Measurements from ENCODE around the gene FPGS. TPM values are rescaled to one million over a fixed set of nuclear protein-coding genes. Genes with fewer than 3 reads are reported as not detected.
A peak's percentile ranks its signal among the peaks of the same experiment; 100 is the strongest.

The FPGS gene
- polyA plus RNA-seq, 1 of the 3 experiments (the other 2 are of a cell fraction) = 82.7 TPM

GRCh38 chr9:127786773-127787104 lies 15.9 kb upstream of the FPGS start:
- ChIA-PET CTCF (interaction anchor here (0.8 to 6.3 kb wide), 9 partner anchors 19 to 197 kb away, joined by 3 to 87 read pairs (median 6); partner anchors contain the start of genes PTRH1, TOR2A and TTC16), POLR2A (interaction anchor here (1.5 kb wide), 1 partner anchor 52 kb away, joined by 8 read pairs; the partner anchor contains the start of gene TOR2A)
- TF ChIP-seq CTCF (IDR thresholded peaks at IDR 0.05) (peak; percentile 66), SMC3 (IDR thresholded peaks at IDR 0.05; ENCODE audit: low read depth, low read length) (0 out of 2 replicates have a peak, but pooled peaks have one; percentile 8), RAD21 (IDR thresholded peaks at IDR 0.05; ENCODE audit: low read length) (peak; percentile 31; the same call in 1 of the 2 replicates), NRF1 (IDR thresholded peaks at IDR 0.05; ENCODE audit: low read depth, low read length) (no peak), POLR2AphosphoS5 (IDR thresholded peaks at IDR 0.05; ENCODE audit: low read depth, low read length) (no peak)
- Histone ChIP-seq H3K4me2 (peak overlapping the region; percentile 94), H3K4me1 (ENCODE audit: control insufficient read depth in 1 of 2, insufficient read depth in 2 of 2, low read depth in 1 of 2, low read length in 1 of 2) (peaks cover 6 to 13% of the 10 kb centered on the region in 2 experiments), H4K20me1 (ENCODE audit: insufficient read depth) (peaks cover 55% of the 10 kb centered on the region), H3K4me3 (ENCODE audit: low read depth in 2 of 2, low read length in 1 of 2) (peak overlapping the region; percentile 82 to 90), H3F3A (replicated peaks; ENCODE audit: insufficient read depth) (peaks cover 7% of the 10 kb centered on the region), H2AFZ (ENCODE audit: low read depth) (no peak overlapping the region), H3K9me3 (no peaks in the 10 kb centered on the region), H3K27me3 (ENCODE audit: insufficient read depth) (no peaks in the 10 kb centered on the region), H3K36me3 (replicated peaks in 1 of 2; ENCODE audit: control insufficient read depth in 1 of 2, insufficient read depth in 2 of 2, low read length in 1 of 2) (peaks cover 44 to 46% of the 10 kb centered on the region in 2 experiments), H3K9me2 (no peaks in the 10 kb centered on the region), H3K27ac (ENCODE audit: low read depth in 2 of 2, low read length in 1 of 2) (peak overlapping the region; percentile 92 to 93), H3K9ac (peak overlapping the region; percentile 99), H3K79me2 (ENCODE audit: insufficient read depth) (peaks cover 57% of the 10 kb centered on the region)
- no peak for DNase-seq
- 8% methylated on average over 10 of the region's 12 CpGs for WGBS (ENCODE audit: low lambda C conversion rate)

- Histone ChIP-seq H2AFZ (ENCODE audit: low read depth) (no peak overlapping the region), H3K79me2 (ENCODE audit: insufficient read depth) (peaks cover 59% of the 10 kb centered on the region), H3F3A (replicated peaks; ENCODE audit: insufficient read depth) (peaks cover 17% of the 10 kb centered on the region), H3K36me3 (replicated peaks in 1 of 2; ENCODE audit: control insufficient read depth in 1 of 2, insufficient read depth in 2 of 2, low read length in 1 of 2) (peaks cover 55 to 57% of the 10 kb centered on the region in 2 experiments), H3K4me2 (no peak overlapping the region), H3K9ac (no peak overlapping the region), H3K27ac (ENCODE audit: low read depth in 2 of 2, low read length in 1 of 2) (no peak overlapping the region), H3K9me3 (no peaks in the 10 kb centered on the region), H3K27me3 (ENCODE audit: insufficient read depth) (no peaks in the 10 kb centered on the region), H3K4me1 (ENCODE audit: control insufficient read depth in 1 of 2, insufficient read depth in 2 of 2, low read depth in 1 of 2, low read length in 1 of 2) (peaks cover 6 to 13% of the 10 kb centered on the region in 2 experiments), H3K9me2 (no peaks in the 10 kb centered on the region), H4K20me1 (ENCODE audit: insufficient read depth) (peaks cover 71% of the 10 kb centered on the region), H3K4me3 (ENCODE audit: low read depth in 2 of 2, low read length in 1 of 2) (no peak overlapping the region)
- 93% methylated on average over 15 of the region's 26 CpGs for WGBS (ENCODE audit: low lambda C conversion rate)
- ChIA-PET CTCF (interaction anchor here (1.3 to 6.3 kb wide), 7 partner anchors 10 to 199 kb away, joined by 4 to 87 read pairs (median 8); partner anchors contain the start of gene TOR2A), POLR2A (interaction anchor here (0.6 kb wide), 1 partner anchor 511 kb away, joined by 3 read pairs; no protein-coding TSS in a partner anchor)
- no peak for DNase-seq
- TF ChIP-seq FOSL2 (IDR thresholded peaks at IDR 0.05; ENCODE audit: borderline replicate concordance, low read depth) (no peak), IRF3 (IDR thresholded peaks at IDR 0.05; ENCODE audit: low read depth, low read length) (no peak), FOXJ3 (CRISPR knock-in tag; IDR thresholded peaks at IDR 0.05) (no peak), EZH2phosphoT487 (IDR thresholded peaks at IDR 0.05; ENCODE audit: borderline replicate concordance, low read depth) (no peak), GABPA (IDR thresholded peaks at IDR 0.05; ENCODE audit: low read depth) (no peak), REST (IDR thresholded peaks at IDR 0.05; ENCODE audit: low read depth, low read length) (no peak), ZBTB33 (IDR thresholded peaks at IDR 0.05; ENCODE audit: borderline replicate concordance, low read depth) (no peak), RFX5 (IDR thresholded peaks at IDR 0.05; ENCODE audit: low read length) (no peak), SMC3 (IDR thresholded peaks at IDR 0.05; ENCODE audit: low read depth, low read length) (no peak), RCOR1 (IDR thresholded peaks at IDR 0.05; ENCODE audit: low read length) (no peak), ELF1 (IDR thresholded peaks at IDR 0.05) (no peak), RXRA (IDR thresholded peaks at IDR 0.05; ENCODE audit: borderline replicate concordance, low read depth) (no peak), MXI1 (IDR thresholded peaks at IDR 0.05; ENCODE audit: low read depth, low read length) (no peak), RAD21 (IDR thresholded peaks at IDR 0.05; ENCODE audit: low read length) (no peak), MEF2A (IDR thresholded peaks at IDR 0.05; ENCODE audit: borderline replicate concordance, low read depth) (no peak)
Measured at GRCh38 chr9:127788337-127789011, 14.2 kb upstream of the FPGS start.
